Fibroblast of pulmonary artery (primary cell): ENCODE measurements around the gene MAN1C1.

ENCODE experiments used
- DNase-seq: peaks from one replicate; pipeline ENCODE4 v3.0.0-alpha.2; 2010; ENCODE audit warnings: low read depth
- H3K4me3 ChIP-seq: replicated peaks from 2 replicates; pipeline ENCODE4 v1.5.1; 2011; ENCODE audit warnings: low read depth, mild to moderate bottlenecking, control low read depth, low read length, moderate library complexity
- CTCF ChIP-seq: IDR thresholded peaks from 2 replicates; pipeline ENCODE4 v1.5.1; 2011; ENCODE audit warnings: mild to moderate bottlenecking, control low read depth, low read length, inconsistent platforms; ENCODE audit errors: missing control alignments

MAN1C1 gene

GRCh38 chr1:25615563-25616094, 962 bp upstream of the MAN1C1 start:
- no peak for TF ChIP-seq CTCF
- H3K4me3 ChIP-seq, result peak overlapping the region; percentile 50
- DNase-seq, result no peak

- no peak for TF ChIP-seq CTCF
- no peak for DNase-seq
- peak overlapping the region; percentile 51 for H3K4me3 ChIP-seq
These were observed 515 bp downstream of the MAN1C1 start for GRCh38 chr1:25616987-25617624.

DNA sequence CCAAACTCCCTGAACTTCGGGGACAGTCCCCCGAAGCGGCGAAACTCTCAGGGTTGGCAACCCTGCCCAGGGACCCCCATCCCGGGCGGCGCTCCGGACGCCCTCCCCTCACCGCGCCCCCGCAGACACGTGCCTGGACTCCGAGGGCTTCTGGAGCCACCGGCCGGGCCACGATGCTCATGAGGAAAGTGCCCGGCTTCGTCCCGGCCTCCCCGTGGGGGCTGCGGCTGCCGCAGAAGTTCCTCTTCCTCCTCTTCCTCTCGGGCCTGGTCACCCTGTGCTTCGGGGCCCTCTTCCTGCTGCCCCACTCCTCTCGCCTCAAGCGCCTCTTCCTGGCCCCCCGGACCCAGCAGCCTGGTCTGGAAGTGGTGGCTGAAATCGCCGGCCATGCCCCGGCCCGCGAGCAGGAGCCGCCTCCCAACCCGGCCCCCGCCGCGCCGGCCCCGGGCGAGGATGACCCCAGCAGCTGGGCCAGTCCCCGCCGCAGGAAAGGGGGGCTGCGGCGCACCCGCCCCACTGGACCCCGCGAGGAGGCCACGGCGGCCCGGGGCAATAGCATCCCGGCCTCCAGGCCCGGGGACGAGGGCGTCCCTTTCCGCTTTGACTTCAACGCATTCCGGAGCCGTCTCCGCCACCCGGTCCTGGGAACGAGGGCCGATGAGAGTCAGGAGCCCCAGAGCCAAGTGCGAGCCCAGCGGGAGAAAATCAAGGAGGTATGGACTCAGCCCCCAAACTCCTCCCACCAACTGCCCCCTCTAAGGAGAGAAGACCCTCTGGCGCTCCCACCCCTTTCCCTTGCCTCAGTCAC, 1.2 kb downstream of the MAN1C1 start:
- peak overlapping the region; percentile 43 for H3K4me3 ChIP-seq
- no peak for TF ChIP-seq CTCF
- DNase-seq, result no peak

- H3K4me3 ChIP-seq, result no peak overlapping the region
- no peak for DNase-seq
- TF ChIP-seq CTCF, result no peak
These were observed 1.8 kb downstream of the MAN1C1 start for GRCh38 chr1:25618433-25618808.

DNA sequence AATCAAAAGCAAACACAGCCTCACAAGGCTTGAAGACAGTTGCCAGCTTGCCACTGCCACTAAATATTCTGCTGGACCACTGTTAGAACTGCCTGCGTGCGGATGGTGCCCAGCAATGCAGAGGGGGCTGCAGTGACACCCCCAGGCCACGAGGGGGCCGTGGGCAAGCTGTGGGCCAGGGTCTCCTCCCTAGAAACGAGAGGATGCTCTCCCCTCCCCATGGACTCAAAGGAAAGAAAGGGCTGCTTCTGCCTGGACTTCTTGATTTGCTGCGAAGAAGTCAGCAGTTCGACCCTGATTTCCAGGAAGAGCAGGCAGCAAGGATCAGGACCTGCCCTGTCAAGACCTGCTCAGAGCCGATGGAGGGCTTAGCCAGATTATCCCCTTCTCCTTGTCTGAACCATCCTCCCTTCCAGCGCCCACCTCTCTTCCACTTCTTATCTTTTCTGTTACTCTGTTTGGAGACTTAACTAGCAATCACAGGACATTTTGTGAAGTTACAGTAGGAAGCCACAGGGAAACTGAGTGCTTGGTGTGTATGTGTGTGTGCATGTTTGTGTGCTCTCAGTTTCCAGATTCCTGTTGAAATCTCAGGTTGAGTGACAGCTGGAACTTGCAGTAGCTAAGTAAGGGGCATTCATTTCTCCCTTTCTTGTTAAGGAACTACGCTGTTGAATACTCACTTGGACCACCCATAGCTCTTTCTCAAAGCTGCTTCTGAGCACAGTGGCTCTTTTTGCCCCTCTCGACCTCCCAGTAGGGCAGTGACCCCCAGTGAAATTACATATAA, 2.7 kb downstream of the MAN1C1 start:
- H3K4me3 ChIP-seq, result no peak overlapping the region
- TF ChIP-seq CTCF, result peak; percentile 72
- DNase-seq, result peak; percentile 28

- no peak for DNase-seq
- H3K4me3 ChIP-seq, result no peak overlapping the region
- no peak for TF ChIP-seq CTCF
These were observed 3.6 kb downstream of the MAN1C1 start for GRCh38 chr1:25620211-25620610.
